ENCODE measurements around the gene POC1A. TPM values are rescaled to one million over a fixed set of nuclear protein-coding genes. Genes with fewer than 3 reads are reported as not detected.

Gene POC1A
- total RNA-seq, 1 experiment from 2014 or later: 29.0 TPM

GRCh38 chr3:52162250-52162872 lies 8.1 kb upstream of the POC1A start:
- no CpG with 5 or more reads among the region's 7 CpGs for WGBS (ENCODE audit: extremely low coverage, insufficient read length, low lambda C conversion rate)
- Histone ChIP-seq H2BK15ac (ENCODE audit: low read depth, low read length) (no peak overlapping the region), H3K27me3 (ENCODE audit: insufficient read depth, low read length) (no peaks in the 10 kb centered on the region; the same call in 1 of the 2 replicates), H3K9ac (ENCODE audit: extremely low read depth, insufficient read length, low read length) (no peak overlapping the region), H2AK5ac (ENCODE audit: insufficient read length, low read length) (no peak overlapping the region), H3K18ac (ENCODE audit: insufficient read length, low read depth, low read length) (no peak overlapping the region), H4K5ac (ENCODE audit: insufficient read length, low read depth, low read length) (no peak overlapping the region), H2BK5ac (ENCODE audit: insufficient read length, low read length) (no peak overlapping the region), H3K23me2 (ENCODE audit: insufficient read length, low read depth, low read length, poor library complexity, severe bottlenecking) (no peaks in the 10 kb centered on the region), H3K4ac (ENCODE audit: low read depth, low read length) (no peak overlapping the region), H3K79me2 (ENCODE audit: insufficient read depth, low read length) (no peaks in the 10 kb centered on the region), H3K23ac (ENCODE audit: insufficient read length, low read depth, low read length) (no peak overlapping the region), H3K27ac (ENCODE audit: insufficient read length, low read depth, low read length) (no peak overlapping the region), H3T11ph (ENCODE audit: low read length) (no peak overlapping the region), H3K9me3 (ENCODE audit: control insufficient read depth, low read depth, low read length) (no peaks in the 10 kb centered on the region), H4K20me1 (ENCODE audit: control insufficient read depth, insufficient read depth, insufficient read length) (no peaks in the 10 kb centered on the region), H3K14ac (ENCODE audit: insufficient read depth, low read length) (no peak overlapping the region), H2AFZ (ENCODE audit: low read length) (no peak overlapping the region), H4K91ac (ENCODE audit: insufficient read length, low read depth, low read length) (no peak overlapping the region), H3K79me1 (ENCODE audit: insufficient read depth, low read depth, low read length, poor library complexity, severe bottlenecking) (no peaks in the 10 kb centered on the region), H2BK20ac (ENCODE audit: low read depth, low read length, poor library complexity, severe bottlenecking) (no peak overlapping the region), H3K56ac (ENCODE audit: insufficient read length, low read depth, low read length) (no peak overlapping the region), H2BK120ac (ENCODE audit: low read depth, low read length, poor library complexity, severe bottlenecking) (no peak overlapping the region), H3K4me1 (ENCODE audit: insufficient read depth, low read length) (peaks cover 1% of the 10 kb centered on the region; the same call in 1 of the 2 replicates), H2BK12ac (ENCODE audit: insufficient read length, low read depth, low read length) (no peak overlapping the region), H3K4me2 (ENCODE audit: insufficient read depth, insufficient read length, low read length) (no peak overlapping the region), H4K8ac (replicated peaks; ENCODE audit: insufficient read length, low read depth, low read length) (no peak overlapping the region)
- Mint-ChIP-seq H3K9me3 (peaks cover 20 to 24% of the 10 kb centered on the region in 2 experiments), H3K27me3 (ENCODE audit: low read depth) (no peaks in the 10 kb centered on the region), H3K4me1 (peaks cover 14 to 26% of the 10 kb centered on the region in 2 experiments), H3K27ac (no peak overlapping the region), H3K4me3 (no peak overlapping the region), H3K36me3 (ENCODE audit: insufficient read depth in 1 of 3, low read depth in 3 of 3) (peaks cover 2 to 18% (median 6%) of the 10 kb centered on the region in 3 experiments; a peak in 2 of 7 replicates)
- no peak for DNase-seq
- TF ChIP-seq, protein P1, sequence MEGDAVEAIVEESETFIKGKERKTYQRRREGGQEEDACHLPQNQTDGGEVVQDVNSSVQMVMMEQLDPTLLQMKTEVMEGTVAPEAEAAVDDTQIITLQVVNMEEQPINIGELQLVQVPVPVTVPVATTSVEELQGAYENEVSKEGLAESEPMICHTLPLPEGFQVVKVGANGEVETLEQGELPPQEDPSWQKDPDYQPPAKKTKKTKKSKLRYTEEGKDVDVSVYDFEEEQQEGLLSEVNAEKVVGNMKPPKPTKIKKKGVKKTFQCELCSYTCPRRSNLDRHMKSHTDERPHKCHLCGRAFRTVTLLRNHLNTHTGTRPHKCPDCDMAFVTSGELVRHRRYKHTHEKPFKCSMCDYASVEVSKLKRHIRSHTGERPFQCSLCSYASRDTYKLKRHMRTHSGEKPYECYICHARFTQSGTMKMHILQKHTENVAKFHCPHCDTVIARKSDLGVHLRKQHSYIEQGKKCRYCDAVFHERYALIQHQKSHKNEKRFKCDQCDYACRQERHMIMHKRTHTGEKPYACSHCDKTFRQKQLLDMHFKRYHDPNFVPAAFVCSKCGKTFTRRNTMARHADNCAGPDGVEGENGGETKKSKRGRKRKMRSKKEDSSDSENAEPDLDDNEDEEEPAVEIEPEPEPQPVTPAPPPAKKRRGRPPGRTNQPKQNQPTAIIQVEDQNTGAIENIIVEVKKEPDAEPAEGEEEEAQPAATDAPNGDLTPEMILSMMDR (conservative IDR thresholded peaks at IDR 0.05): no peak

Measured in H9 (cell line).